Uterus (tissue), 4 donors: ENCODE measurements around the gene NRXN3. TPM values are rescaled to one million over a fixed set of nuclear protein-coding genes. Genes with fewer than 3 reads are reported as not detected.

Source experiments
- DNase-seq, 2 donors: peaks; one replicate each; pipeline ENCODE4 v3.0.0-alpha.2; 2019 to 2020
- H3K27ac ChIP-seq, 2 donors: fragments of 200-600 bp; sonication (generic); 1 replicate in 1 of 2; 2 replicates in 1 of 2; pipeline ENCODE4 v1.5.1; 2016 to 2018
- H3K27me3 ChIP-seq, 2 donors: fragments of 200-600 bp; sonication (generic); one replicate each; pipeline ENCODE4 v1.5.1; 2018 to 2019; ENCODE audit warnings: control low read depth in 1 of 2
- H3K36me3 ChIP-seq, 2 donors: fragments of 200-600 bp; sonication (generic); one replicate each; pipeline ENCODE4 v1.5.1; 2019; ENCODE audit warnings: control low read depth in 1 of 2
- H3K4me1 ChIP-seq, 2 donors: fragments of 200-600 bp; sonication (generic); one replicate each; pipeline ENCODE4 v1.5.1; 2018 to 2019; ENCODE audit warnings: control low read depth in 1 of 2
- H3K4me3 ChIP-seq, 2 donors: fragments of 200-600 bp; sonication (generic); 1 replicate in 1 of 2; 2 replicates in 1 of 2; pipeline ENCODE4 v1.5.1; 2018 to 2019; ENCODE audit warnings: mild to moderate bottlenecking in 1 of 2
- H3K9me3 ChIP-seq, 2 donors: fragments of 200-600 bp; sonication (generic); one replicate each; pipeline ENCODE4 v1.5.1; 2019; ENCODE audit warnings: control low read depth in 1 of 2
- POLR2A ChIP-seq, 2 donors: fragments of 450-650 bp; IDR thresholded peaks; one replicate each; pipeline ENCODE4 v1.6.1; 2016; ENCODE audit warnings: antibody characterized with exemption in 2 of 2, mild to moderate bottlenecking in 1 of 2, moderate library complexity in 1 of 2
- intact Hi-C: fragments of 100-400 bp; cut with DNase I; formaldehyde crosslinking; loops from one replicate; pipeline ENCODE4 v1.15.1; 2023; ENCODE audit warnings: low total_unique reads
- total RNA-seq, 4 donors: library from RNA; depleted of rRNA in 3 of 4; stranded (reverse); fragments of >200 nt in 3 of 4; gene quantifications; one replicate each; pipeline versions ENCODE4 v1.1.0 to v1.2.4, GENCODE V29; 2014 to 2023
- TF ChIP-seq, protein P1 (sequence below), 4 experiments: fragments of 200-600 bp in 2 of 4; fragments of 450-650 bp in 2 of 4; sonication (generic) in 2 of 4; IDR thresholded peaks; one replicate each; pipeline ENCODE4 v1.5.1; 2016 to 2019; ENCODE audit warnings: antibody characterized with exemption in 4 of 4, mild to moderate bottlenecking in 2 of 4, moderate library complexity in 1 of 4
- donor health status: DM: yes; HTN: yes; CAD: no.

NRXN3 gene
- total RNA-seq, 4 donors from 2014 or later = 2.9 to 17.0 (median 4.4) TPM

DNA sequence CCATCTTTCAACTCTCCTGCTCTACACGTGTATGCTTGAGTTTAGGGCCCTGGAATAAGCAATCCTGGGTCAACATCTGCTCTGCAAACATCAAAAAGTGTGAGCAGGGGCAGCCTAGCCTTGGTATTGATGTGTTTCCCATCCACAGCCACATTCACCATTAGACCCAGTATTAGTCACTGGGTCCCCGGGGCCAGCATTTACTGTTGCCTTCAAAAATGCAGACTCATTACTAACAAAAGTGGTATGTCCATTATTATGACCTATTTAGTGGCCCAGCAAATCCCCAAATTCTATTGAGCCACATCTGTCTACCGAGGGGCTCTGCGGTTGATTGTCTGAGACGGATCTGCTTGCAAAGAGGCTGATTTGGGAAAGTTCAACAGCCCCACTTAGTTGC lies 1379.3 kb downstream of the NRXN3 start:
- H3K27ac ChIP-seq = no peak overlapping the region

DNA sequence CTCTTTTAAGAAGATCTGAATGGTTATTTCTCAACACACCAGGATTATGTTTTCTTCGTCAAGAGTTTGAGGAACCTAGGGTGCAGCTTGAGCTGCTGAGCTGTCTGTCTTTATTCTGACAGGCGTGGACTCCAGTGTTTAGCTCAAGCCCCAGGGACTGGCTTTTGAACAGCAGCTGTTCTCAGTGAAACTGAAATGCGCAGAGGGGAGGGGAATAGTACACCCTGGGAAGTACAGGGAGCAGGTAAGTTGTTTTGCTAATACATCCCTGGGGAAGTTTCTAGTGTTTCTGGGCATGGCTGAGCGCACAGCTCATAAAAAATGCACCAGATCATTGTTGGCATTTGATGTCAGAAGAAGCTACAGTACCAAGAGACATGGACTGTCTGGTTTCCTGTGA lies 1381.3 kb downstream of the NRXN3 start:
- intact Hi-C loops = no loop called here
- Histone ChIP-seq H3K27ac (no peak overlapping the region), H3K27me3 (no peaks in the 10 kb centered on the region), H3K9me3 (no peaks in the 10 kb centered on the region), H3K4me1 (no peaks in the 10 kb centered on the region), H3K4me3 (no peak overlapping the region), H3K36me3 (no peaks in the 10 kb centered on the region)
- no peak for DNase-seq
- TF ChIP-seq POLR2A (IDR thresholded peaks at IDR 0.05) = no peak
- TF ChIP-seq, protein P1, sequence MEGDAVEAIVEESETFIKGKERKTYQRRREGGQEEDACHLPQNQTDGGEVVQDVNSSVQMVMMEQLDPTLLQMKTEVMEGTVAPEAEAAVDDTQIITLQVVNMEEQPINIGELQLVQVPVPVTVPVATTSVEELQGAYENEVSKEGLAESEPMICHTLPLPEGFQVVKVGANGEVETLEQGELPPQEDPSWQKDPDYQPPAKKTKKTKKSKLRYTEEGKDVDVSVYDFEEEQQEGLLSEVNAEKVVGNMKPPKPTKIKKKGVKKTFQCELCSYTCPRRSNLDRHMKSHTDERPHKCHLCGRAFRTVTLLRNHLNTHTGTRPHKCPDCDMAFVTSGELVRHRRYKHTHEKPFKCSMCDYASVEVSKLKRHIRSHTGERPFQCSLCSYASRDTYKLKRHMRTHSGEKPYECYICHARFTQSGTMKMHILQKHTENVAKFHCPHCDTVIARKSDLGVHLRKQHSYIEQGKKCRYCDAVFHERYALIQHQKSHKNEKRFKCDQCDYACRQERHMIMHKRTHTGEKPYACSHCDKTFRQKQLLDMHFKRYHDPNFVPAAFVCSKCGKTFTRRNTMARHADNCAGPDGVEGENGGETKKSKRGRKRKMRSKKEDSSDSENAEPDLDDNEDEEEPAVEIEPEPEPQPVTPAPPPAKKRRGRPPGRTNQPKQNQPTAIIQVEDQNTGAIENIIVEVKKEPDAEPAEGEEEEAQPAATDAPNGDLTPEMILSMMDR (IDR thresholded peaks at IDR 0.05) = no peak

More for the DNA sequence above, 1379.3 kb downstream of the NRXN3 start:
- no peaks in the 10 kb centered on the region for H3K36me3 ChIP-seq
- intact Hi-C loops = no loop called here
- no peak overlapping the region for H3K4me3 ChIP-seq
- DNase-seq = no peak
- H3K27me3 ChIP-seq = no peaks in the 10 kb centered on the region
- no peaks in the 10 kb centered on the region for H3K9me3 ChIP-seq
- peaks cover 0 to 4% of the 10 kb centered on the region in 2 donors for H3K4me1 ChIP-seq
- no peak for TF ChIP-seq POLR2A (IDR thresholded peaks at IDR 0.05)
- TF ChIP-seq, protein P1 (IDR thresholded peaks at IDR 0.05) = no peak

DNA sequence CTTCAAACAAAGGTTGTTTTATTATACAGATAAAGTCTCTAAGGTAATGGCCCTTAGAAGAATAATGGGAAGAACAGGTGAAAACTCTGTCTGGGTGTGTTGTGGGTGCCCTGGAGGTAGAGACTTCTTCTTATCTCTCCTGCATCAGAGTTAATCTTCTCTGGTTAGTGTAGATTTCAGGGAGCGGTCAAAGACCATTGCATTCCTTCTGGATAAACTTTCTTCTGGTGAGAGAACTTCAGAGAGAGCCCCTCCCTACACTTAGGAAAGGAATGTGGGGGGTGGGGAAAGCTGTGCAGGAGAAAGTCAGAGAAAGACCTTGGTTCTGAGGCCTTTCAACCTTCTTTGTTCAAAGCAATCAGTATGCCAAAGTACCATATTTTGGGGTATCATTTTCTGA lies 1382.6 kb downstream of the NRXN3 start:
- Histone ChIP-seq H3K27me3 (no peaks in the 10 kb centered on the region), H3K9me3 (no peaks in the 10 kb centered on the region), H3K4me3 (no peak overlapping the region), H3K36me3 (no peaks in the 10 kb centered on the region), H3K4me1 (no peaks in the 10 kb centered on the region), H3K27ac (no peak overlapping the region)
- intact Hi-C loops = no loop called here
- TF ChIP-seq, protein P1 (IDR thresholded peaks at IDR 0.05) = no peak
- no peak for TF ChIP-seq POLR2A (IDR thresholded peaks at IDR 0.05)
- DNase-seq = no peak

DNA sequence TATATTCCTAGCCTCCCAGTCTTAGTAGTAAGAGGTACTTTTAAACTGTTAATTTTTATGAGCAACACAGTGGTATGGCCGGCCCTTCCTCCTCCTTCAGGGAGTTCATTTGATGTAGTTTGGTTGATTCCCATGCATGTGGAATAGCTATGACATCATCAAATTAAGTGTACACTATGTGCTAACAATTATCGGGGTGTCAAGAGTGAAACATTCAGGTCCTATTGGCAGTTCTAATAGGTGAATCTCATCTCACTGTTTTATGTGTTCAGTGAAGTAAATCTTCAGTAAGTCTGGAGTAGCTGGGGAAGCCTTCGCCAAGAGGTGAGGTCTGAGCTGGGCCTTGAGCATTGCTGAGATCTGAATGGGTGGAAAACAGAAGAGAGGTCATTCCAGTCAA lies 1384.6 kb downstream of the NRXN3 start:
- Histone ChIP-seq H3K4me3 (no peak overlapping the region), H3K4me1 (no peaks in the 10 kb centered on the region), H3K9me3 (no peaks in the 10 kb centered on the region), H3K36me3 (no peaks in the 10 kb centered on the region), H3K27ac (no peak overlapping the region), H3K27me3 (no peaks in the 10 kb centered on the region)
- DNase-seq = no peak
- intact Hi-C loops = no loop called here
- no peak for TF ChIP-seq POLR2A (IDR thresholded peaks at IDR 0.05)
- TF ChIP-seq, protein P1 (IDR thresholded peaks at IDR 0.05) = no peak

DNA sequence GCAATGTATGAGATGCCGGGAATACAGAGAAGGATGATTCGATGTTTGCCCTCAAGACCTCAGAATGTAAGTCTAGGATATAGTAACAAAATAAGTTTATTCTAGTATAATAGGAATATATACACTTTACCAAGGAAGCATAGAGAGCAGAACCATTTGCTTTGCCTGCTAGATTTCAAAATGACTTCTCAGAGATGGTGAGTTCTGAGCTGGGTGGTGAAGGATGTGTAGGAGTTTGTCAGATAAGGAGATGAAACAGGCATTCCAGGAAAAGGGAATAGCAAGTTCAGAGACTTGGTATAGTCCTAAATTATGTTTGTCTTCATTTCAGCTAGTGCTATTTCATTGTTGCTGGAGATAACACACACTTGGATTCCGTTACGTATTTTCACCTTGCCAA lies 1385.3 kb downstream of the NRXN3 start:
- no peak for DNase-seq
- Histone ChIP-seq H3K4me1 (no peaks in the 10 kb centered on the region), H3K27me3 (no peaks in the 10 kb centered on the region), H3K36me3 (no peaks in the 10 kb centered on the region), H3K27ac (no peak overlapping the region), H3K4me3 (no peak overlapping the region), H3K9me3 (no peaks in the 10 kb centered on the region)
- TF ChIP-seq, protein P1 (IDR thresholded peaks at IDR 0.05) = no peak
- no peak for TF ChIP-seq POLR2A (IDR thresholded peaks at IDR 0.05)
- intact Hi-C loops = no loop called here
